ENCODE measurements around the gene ADGRD2.

Gene ADGRD2

GRCh38 chr9:124500028-124500795 is 50.0 kb downstream of the ADGRD2 start:
- no peak for DNase-seq

GRCh38 chr9:124500796-124501611 is 50.8 kb downstream of the ADGRD2 start:
- DNase-seq: no peak

GRCh38 chr9:124501771-124502320 is 51.6 kb downstream of the ADGRD2 start:
- no peak for DNase-seq

- DNase-seq: no peak
Measured at GRCh38 chr9:124502711-124503702, 52.8 kb downstream of the ADGRD2 start.

- DNase-seq: no peak
Measured at GRCh38 chr9:124503713-124504529, 53.7 kb downstream of the ADGRD2 start.

GRCh38 chr9:124504530-124505005 is 54.3 kb downstream of the ADGRD2 start:
- DNase-seq: no peak

- DNase-seq: no peak
Measured at GRCh38 chr9:124505006-124505900, 55.0 kb downstream of the ADGRD2 start.

GRCh38 chr9:124505901-124506346 is 55.7 kb downstream of the ADGRD2 start:
- no peak for DNase-seq

- no peak for DNase-seq
Measured at GRCh38 chr9:124506433-124506832, 56.2 kb downstream of the ADGRD2 start.

- no peak for DNase-seq
Measured at GRCh38 chr9:124506931-124507879, 57.0 kb downstream of the ADGRD2 start, which contains the start of gene NR5A1. Gene NR5A1 (minus strand): TSS chr9:124507399. CDS start chr9:124503395, 4,004 bp downstream.

- DNase-seq: no peak
Measured at GRCh38 chr9:124507880-124508423, 57.7 kb downstream of the ADGRD2 start.

- DNase-seq: no peak
Measured at GRCh38 chr9:124510650-124511425, 60.6 kb downstream of the ADGRD2 start.

GRCh38 chr9:124511426-124511840 is 61.2 kb downstream of the ADGRD2 start:
- no peak for DNase-seq

- DNase-seq: no peak
Measured at GRCh38 chr9:124511891-124512805, 61.9 kb downstream of the ADGRD2 start.

GRCh38 chr9:124512806-124513204 is 62.6 kb downstream of the ADGRD2 start:
- DNase-seq: no peak

- DNase-seq: no peak
Measured at GRCh38 chr9:124513376-124513994, 63.2 kb downstream of the ADGRD2 start.
